Measurements from ENCODE around the gene RGL1.

The RGL1 gene

DNA sequence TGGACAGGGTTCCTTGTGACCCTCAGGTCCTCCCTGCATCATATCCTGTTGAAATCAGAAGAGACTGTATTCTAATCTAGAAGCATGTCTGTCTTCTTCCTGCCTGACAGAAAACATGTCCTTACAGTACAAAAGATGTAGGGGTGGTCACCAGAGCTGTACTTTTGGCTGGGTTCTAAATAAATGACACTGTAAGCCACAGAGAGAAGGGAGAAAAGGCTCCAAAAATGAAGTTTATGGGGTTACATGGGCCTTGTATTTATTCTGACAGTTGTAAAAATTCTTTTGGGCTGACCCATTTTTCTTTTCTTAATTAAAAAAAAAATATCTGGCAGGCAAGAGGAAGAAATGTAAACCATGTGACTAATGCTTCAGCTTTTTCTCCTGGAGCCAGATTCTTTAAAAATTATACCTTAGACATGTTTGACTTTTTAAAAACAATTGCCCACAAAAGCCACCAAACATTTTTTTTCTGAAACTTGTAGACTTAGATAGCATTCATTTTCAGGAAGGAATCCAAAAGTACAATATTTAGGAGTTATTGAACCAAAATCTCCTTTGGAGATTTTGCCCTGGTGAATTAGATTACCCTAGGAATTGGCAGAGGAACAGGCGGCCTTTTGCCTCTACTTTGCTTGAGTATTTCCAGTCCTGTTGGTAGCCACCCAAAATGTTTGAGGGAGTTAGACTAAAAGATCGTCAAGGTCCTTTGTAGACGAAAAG, 17.1 kb downstream of the RGL1 start:
- no peak for DNase-seq (ENCODE audit: low spot score)

DNA sequence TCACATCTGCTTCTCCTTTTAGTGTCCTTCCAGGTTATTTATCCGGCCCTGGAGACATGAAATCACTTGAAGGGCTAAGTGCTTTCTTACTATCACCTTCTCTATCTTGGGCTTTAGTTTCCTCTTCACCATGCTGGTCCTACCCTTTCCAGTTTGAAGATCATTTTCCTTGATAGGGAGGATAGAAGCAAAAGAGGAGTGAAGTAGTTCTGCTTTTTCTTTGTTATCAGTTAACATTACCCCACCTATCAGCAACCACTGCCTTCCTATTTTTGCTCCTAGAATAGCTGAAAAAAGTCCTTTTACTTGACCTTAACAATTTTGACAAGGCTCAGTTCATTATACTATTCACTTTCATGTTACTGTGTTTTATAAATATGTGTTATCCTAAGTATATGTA, 19.4 kb downstream of the RGL1 start:
- no peak for DNase-seq (ENCODE audit: low spot score)

DNA sequence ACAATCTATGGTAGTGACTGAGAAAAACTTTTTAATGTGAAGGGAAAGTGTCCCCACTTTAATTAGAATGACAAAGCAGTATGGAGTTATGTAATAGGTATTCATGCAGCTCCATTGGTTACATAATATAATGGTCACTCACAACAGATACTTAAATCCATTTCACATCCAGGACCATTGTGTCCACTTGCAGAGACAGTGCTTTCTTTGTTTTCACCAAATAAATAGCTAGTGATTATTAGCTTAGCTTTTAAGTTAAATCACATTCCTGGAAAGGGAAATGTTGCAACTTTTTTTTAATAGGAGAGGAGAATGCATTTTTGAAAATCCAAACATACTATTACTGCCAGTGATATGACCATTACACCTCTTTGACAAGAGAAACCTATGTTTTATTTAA, 22.9 kb downstream of the RGL1 start:
- no peak for DNase-seq (ENCODE audit: low spot score)

DNA sequence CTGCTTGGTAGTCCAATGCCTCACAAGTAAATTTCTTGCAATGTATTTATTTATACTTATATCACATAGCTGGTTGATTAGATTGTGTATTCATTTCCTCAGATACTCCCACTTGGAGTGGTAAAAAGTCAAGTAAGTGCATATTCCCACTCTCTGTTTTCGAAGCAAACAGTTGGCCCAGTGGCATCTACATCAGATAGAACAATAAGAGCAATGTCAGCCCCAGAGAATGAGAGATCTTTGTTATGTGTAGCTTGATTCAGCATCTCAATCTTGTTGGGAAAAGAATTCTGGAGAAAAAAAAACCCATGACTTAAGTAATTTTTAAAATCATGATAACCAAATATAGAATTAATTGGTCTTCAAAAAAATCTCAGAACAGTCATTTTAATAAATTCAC, 25.5 kb downstream of the RGL1 start:
- DNase-seq (ENCODE audit: low spot score), result no peak

DNA sequence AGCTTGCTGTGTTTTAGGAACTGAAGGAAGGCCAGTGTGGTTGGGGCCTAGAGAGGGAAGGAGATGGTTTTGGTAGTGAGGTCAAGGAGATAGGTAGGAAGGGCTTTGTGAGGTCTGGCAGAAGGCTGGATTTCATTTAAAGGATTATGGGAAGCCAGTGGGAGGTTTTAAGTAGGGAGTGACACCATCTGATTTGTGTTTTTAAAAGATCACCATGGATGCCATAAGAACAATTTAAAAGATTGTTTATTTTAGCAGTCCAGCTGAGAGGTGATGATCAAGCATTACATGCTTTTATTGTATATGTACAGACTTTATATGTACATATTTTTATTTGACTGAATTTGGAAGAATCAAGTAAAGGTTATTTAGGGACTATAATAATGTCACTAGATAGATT, 26.4 kb downstream of the RGL1 start:
- DNase-seq (ENCODE audit: low spot score), result no peak

DNA sequence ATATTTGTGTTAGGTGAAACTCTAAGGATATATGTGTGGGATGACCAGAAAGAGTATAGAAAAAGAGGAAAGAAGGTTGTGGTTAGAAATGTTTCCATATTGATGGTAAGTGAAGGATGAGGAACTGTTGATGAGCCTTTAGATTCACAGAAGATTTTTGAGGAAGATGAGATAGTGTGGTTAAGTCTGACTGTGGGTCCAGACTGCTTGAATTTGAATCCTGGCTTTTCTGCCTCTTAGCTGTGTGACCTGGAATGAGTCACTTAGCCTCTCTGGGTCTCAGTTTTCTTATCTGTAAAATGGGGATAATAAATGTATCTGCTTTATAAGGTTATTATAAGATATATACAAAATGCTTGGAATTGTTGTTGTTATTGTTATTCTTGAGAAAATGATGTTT, 27.5 kb downstream of the RGL1 start:
- DNase-seq (ENCODE audit: low spot score), result no peak

DNA sequence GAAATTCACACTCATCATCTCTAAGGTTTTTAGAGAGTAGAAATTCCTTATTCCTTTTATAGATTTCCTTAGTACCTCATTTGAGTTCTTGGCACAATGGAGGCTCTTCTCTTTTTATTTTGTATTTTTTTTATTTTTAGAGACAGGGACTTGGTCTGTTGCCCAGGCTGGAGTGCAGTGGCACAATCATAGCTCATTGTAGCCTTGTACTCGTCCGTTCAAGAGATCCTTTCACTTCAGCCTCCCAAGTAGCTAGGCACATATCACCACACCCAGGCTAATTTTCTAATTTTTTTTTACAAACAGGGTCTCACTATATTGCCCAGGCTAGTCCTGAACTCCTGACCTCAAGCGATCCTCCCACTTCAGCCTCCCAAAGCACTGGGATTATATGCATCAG, 29.6 kb downstream of the RGL1 start:
- no peak for DNase-seq (ENCODE audit: low spot score)

DNA sequence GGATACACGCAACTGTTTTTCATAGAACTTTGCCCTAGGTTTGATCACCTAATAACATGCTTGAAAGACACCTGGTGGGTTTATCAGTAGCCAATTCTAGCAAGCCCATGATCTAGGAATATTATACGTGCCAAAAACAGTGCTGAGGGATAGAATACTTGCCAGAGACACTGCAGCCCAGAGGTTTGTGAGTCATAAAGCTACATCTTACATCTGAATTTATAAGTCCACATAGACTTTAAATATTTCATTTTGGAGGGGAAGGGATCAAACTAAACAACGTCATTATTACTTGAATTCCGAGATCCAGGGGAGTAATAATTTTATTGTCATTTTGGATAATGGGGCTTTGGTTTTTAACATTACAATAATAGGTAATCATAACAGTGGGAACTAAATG, 31.7 kb downstream of the RGL1 start:
- DNase-seq (ENCODE audit: low spot score), result no peak

DNA sequence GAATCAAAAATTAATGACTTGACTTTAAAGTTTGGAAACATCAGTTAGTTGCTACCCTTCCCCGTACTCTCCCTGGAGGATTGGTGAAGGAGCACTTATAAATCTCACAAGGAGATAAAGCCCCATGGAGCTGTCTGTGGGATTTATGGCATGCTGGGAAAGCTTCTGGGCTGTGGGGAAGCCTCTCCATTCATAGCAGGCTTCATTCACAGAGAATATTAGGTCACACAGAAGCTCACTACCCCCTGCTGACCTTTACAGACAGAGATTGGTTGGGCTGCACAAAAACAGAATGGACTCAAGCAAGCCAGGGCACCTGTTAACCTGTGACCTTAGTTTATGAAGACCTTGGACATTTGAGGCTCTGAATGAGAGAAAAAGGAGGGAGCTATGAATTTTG, 32.1 kb downstream of the RGL1 start:
- no peak for DNase-seq (ENCODE audit: low spot score)

DNA sequence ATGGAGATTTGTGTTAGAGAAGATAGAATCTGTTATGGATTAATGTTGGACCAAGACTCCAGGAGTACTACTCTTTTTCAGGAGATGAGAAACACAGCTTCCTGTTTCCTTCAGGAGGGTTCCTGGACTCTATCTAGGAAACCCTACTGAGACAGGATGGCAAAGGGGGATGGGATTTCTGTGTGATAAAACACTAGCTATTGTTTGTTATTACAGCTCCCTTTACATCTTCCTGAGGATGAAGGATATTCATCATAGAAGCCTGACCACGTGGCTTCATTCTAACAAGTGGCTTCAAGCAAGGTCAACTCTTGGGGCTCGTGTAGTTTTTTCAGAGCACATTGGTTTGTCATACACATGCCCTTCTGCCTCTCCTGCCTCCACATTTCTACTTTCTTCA, 33.3 kb downstream of the RGL1 start:
- no peak for DNase-seq (ENCODE audit: low spot score)

DNA sequence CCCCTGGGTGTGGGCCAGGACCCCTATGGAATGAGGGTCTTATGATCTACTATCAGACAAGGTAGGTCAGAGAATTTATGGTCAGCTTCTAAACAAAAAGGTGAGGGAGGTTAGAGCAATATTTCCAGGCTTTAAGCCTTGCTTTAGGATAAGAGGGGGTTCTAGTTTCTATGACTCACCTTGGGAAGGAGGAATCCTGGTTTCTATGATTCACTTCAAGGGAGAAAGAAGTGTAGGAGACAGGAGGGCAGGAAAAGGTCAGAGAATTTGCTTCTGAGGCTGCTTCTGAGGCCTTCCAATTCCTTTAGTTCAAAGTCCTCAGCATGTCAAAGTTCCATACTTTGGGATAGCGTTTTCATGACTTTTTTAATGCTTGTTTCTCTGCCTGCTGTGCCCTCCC, 35.2 kb downstream of the RGL1 start:
- DNase-seq (ENCODE audit: low spot score), result no peak

DNA sequence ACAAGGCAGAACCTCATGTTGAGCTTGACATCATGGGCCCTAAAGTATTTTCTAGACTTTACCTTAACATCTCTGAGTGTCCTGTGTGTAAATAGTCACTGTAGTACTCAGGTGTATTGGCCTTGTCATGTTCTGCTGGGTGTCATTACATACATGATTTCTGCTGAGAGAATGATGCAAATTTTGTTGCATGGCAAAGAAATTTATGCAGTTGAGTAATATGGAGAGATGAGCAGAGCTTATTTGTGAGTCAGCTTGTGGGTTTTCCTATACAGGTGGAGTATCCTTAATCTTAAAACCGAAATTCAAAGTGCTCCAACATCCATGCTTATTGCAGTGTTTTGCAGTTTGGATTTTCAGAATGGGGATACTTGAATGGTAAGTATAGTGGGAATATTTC, 36.6 kb downstream of the RGL1 start:
- DNase-seq (ENCODE audit: low spot score), result no peak

DNA sequence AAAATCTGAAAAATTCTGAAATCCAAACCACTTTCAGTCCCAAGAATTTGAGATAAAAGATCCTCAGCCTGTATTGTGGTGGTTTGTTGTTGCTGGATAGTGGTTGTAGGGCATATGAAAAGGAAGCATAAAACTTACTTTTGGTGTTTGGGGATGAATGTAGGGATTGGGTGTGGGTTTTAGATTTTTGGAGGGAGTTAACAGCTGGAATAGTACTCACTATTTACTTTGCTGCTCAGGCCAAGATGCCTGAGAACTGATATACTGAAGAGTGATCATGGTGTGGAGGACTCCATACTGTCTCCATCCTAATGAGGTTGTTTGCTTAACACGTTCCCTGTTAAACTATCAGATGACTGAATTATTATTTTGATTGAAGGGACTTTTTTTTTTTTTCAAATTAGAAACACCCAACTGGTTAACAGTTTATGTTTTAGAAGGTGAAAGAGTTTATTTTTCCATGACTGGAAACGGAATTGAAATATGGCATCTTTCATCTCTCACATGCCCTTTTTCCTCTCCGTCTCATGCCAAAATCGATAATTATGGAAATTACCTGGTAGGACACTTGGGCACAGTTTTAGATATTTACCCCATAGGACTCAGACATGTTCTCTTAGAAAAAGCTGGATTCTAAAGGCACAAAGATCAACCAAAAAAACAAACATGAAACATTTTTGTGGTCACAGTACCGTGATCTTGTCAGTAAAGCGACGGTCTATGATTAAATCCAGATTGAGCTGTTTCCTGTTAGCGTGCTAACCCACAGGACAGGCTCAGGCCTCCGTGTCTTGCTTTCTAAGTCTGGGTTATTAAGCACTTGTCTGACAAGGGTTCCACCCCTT, 37.3 kb downstream of the RGL1 start:
- DNase-seq (ENCODE audit: low spot score), result peak; percentile 55

DNA sequence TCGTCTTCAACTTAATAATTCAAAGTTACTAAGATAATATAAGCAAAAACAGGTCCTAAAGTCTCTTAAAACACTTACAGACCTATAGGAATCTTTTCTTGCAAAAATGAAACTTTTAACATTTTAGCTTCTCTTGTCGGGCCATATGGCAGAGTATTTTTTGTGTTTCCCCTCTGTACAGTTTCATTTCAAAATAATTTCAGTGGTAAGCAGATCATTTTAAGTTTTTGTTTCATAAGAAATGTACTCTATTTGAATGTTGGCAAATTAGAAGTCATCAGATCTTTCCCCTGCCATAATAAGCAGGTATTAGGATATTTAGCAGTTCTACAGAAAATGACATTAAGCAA, 37.9 kb downstream of the RGL1 start:
- no peak for DNase-seq (ENCODE audit: low spot score)

DNA sequence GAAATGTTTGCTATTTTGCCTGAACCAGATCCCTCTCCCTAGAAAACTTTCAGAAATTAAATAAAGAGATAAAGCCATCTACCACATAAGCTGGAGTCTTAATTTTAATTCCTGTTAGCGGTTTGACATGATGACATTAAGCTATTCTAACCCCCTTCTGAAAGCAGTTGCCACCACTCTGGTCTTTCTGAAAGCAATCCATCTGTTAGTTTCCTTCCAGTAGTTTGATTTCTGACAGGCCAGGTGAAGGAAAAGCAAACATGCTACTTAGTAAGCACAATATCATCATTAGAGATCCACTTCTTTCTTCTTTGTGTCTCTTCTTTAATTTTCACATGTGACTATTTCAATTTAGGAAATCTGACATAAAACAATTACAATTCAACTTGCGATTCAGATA, 39.9 kb downstream of the RGL1 start:
- DNase-seq (ENCODE audit: low spot score), result no peak

DNA sequence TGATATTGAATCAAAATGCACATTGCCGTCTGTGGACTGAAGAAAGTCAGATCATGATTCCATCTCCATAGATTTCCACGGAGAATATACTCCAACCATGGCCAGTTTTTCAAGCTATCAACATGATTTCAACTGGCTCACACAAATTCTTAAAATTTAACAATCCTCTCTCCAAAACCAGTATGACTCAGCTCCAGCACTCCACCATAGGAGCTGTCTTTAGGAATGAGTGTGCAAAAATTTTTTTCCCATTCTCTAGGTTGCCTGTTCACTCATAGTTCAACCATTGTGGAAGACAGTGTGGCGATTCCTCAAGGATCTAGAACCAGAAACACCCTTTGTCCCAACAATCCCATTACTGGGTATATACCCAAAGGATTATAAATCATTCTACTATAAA, 40.8 kb downstream of the RGL1 start:
- DNase-seq (ENCODE audit: low spot score), result no peak

DNA sequence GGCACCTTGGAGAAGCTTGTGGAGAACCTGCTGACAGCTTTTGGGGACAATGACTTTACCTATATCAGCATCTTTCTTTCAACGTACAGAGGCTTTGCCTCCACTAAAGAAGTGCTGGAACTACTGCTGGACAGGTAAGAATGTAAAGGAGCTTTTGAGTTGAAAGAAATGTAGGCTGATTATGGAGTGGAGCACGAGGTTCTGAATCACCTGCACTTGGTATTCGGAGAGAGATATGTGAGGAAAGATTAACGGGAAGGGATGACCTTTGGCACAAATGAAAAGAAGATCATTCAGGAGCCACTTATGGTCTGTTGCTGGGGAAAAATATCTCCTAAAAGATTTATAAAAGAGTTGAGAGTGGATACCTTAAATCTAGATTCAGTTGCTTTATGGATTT, 42.7 kb downstream of the RGL1 start:
- no peak for DNase-seq (ENCODE audit: low spot score)

DNA sequence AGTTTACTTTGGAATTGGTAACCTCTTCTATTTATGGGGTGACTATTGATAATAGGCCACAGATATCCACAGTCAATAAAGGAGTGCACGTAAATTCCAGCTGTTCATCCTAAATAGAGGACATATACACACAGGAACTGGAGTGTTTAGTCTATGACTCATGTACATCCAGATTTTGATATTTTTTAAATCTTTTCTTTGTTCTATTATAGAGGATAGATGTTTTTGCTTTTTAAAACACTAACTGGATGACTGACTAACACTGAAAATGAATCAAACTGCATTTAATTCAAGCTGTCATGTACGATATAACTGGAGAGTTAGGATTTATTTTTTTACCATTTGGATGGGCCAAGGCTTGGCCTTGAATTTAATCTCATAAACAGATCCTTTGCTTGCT, 45.9 kb downstream of the RGL1 start:
- no peak for DNase-seq (ENCODE audit: low spot score)

DNA sequence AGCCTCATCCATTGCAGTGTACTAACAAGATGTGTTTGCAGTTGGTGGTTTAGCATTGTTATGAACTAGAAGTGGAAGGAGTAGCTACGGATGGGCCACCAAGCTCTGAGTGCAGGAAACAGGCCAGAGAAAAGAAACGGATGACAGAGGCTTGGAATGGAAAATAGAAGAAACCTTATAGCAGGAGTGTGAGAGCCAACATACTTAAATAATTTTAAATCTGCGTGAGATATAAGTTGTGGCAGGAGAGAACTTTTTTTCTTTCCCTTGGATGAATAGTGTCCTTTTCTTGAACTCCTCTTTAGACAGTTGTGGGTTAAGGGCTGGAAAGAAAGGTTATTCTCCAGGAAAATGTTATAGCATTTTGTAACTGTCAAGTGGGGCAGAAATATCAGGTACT, 54.2 kb downstream of the RGL1 start:
- DNase-seq (ENCODE audit: low spot score), result no peak

DNA sequence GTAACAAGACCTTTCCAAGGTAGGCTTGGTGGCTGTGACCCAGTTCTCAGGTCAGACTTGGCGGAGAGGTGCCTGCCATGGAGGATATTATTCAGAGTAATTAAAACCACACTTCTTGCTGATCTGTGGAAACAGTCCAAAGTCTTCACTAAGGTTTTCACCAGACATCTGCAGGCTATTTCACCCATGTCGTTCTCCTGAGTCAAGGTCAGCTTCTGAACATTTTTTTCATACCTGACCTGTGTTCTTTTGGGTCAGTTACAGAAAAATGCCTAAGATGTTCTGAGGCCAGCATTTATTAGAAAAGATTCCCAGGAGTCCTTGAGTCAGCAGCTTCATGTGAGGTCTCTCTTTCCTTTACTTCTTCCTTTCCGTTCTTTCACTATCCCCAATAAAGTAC, 54.9 kb downstream of the RGL1 start:
- no peak for DNase-seq (ENCODE audit: low spot score)

DNA sequence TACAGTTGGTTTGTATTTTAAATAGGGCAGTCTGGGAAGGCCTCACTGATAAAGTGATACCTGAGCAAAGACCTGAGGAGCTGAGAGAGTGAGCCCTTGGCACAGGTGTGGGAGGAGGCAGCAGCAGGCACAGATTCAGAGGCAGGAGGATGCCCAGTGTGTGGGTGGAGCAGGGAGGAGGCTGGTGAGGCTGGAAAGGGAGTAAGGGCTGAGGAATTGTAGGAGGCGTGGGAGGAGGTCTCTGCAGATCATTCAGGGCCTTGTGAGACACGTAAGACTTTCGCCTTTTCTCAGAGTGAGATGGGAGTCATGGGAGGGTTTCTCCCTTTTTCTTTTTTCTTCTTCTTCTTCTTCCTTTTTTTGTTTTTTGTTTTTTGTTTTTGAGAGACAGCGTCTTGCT, 58.0 kb downstream of the RGL1 start:
- DNase-seq (ENCODE audit: low spot score), result no peak

DNA sequence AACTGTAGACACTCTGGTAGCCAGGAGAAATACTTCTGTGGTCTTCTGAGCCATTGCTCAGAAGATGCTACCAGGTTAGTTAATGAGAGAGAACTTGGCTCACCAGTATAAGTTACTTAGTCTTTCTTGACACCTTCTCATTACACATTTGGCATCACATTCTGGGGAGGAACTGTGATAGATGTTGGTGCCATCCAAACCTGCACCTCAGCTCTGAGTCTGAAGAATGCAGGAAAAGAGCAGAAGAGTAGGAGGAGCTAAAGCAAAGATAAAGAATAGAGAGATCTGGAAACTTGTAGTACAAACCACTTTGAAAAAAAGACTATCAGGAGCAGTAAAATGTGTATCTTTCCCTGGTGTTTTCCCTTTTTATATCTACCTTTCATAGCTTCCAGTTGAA, 58.9 kb downstream of the RGL1 start:
- DNase-seq (ENCODE audit: low spot score), result no peak

DNA sequence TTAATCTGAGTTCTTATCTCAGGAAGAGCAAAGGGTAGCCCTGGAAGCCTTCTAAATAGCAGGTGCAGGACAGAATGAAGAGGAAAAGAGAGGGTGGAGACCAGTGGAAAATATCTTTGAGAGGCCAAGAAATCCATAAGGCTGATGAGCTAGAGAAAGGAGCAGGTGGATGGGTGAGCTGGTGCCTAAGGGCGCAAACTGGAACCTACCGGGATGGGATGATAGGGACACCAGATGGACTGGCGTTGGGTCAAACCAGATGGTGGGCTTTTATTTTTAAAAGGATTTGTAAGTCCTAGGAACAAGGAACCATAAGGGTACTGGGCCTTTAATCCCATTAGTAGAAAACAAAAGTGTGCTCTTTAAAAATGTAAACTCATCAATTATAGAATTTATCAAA, 59.7 kb downstream of the RGL1 start:
- DNase-seq (ENCODE audit: low spot score), result no peak

DNA sequence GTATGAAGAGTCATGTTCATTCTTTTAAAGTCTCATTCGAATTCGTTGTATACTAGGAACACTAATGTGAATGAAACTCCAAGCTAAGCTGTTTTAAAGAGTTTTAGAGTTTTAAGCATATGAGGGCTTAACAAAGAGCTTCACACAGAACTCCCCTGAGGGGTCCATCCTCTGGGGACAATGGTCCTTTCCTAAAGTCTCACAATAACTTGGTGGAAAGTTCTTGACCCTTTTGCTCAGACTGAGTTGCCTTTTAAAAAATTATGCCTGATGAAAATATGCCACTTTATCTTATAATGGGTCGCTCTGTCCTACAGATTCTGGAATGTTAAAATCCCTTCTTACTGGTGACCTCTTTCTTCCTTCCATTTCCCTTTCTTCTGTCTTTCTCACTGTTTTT, 64.3 kb downstream of the RGL1 start:
- DNase-seq (ENCODE audit: low spot score), result no peak
